HepG2 (cell line): ENCODE data around the gene LOXL4. TPM values are rescaled to one million over a fixed set of nuclear protein-coding genes. Genes with fewer than 3 reads are reported as not detected.

Experiments
- FOXA1 ChIP-seq, 2 experiments: fragments of 450-650 bp in 1 of 2; sonication (generic) in 1 of 2; formaldehyde crosslinking in 1 of 2; IDR thresholded peaks; 2 replicates each; pipeline versions ENCODE4 v1.4.0 to v1.6.1; 2016 to 2020; ENCODE audit warnings: missing genetic modification reagents in 1 of 2
- NFKBIZ ChIP-seq: IDR thresholded peaks from 2 replicates; pipeline ENCODE4 v1.6.1; 2018; ENCODE audit warnings: missing genetic modification reagents, missing compliant biosample characterization
- PHF21A ChIP-seq: sonication (generic); formaldehyde crosslinking; IDR thresholded peaks from 2 replicates; pipeline ENCODE4 v1.5.0; 2020; ENCODE audit warnings: mild to moderate bottlenecking, missing genetic modification reagents
- RFXANK ChIP-seq: IDR thresholded peaks from 2 replicates; pipeline ENCODE4 v1.6.1; 2016
- SALL1 ChIP-seq: sonication (generic); formaldehyde crosslinking; IDR thresholded peaks from 2 replicates; pipeline ENCODE4 v1.8.0; 2022; ENCODE audit warnings: mild to moderate bottlenecking, missing genetic modification reagents
- XRCC5 ChIP-seq: fragments of 200-400 bp; formaldehyde crosslinking; optimal IDR thresholded peaks from 2 replicates; pipeline ENCODE3; 2017; ENCODE audit warnings: mild to moderate bottlenecking, low read length
- ZNF224 ChIP-seq: sonication (generic); formaldehyde crosslinking; IDR thresholded peaks from 2 replicates; pipeline ENCODE4 v1.5.0; 2020; ENCODE audit warnings: mild to moderate bottlenecking, missing genetic modification reagents
- polyA plus RNA-seq, 8 experiments: library from polyadenylated mRNA; depleted of rRNA in 3 of 8; stranded (reverse) in 7 of 8; unstranded in 1 of 8; fragments of >200 nt; fragmentation: Illumina TruSeq in 4 of 8; extraction: Trizol in 4 of 8; gene quantifications; 2 replicates each; pipeline versions ENCODE4 v1.2.1 to v1.2.3, GENCODE V29; 2011 to 2016; ENCODE audit warnings: low read depth in 4 of 8, missing spikeins in 1 of 8, mixed read lengths in 1 of 8; ENCODE audit not compliant: insufficient read depth in 1 of 8
- total RNA-seq, 5 experiments: library from RNA; depleted of rRNA; stranded (reverse); fragments of >200 nt; fragmentation: Illumina TruSeq; extraction: Trizol; gene quantifications; 2 replicates each; pipeline ENCODE4 v1.2.3, GENCODE V29; 2016; ENCODE audit warnings: low read depth in 1 of 5
- TF ChIP-seq, protein P1 (sequence below): sonication (generic); formaldehyde crosslinking; IDR thresholded peaks from 2 replicates; pipeline ENCODE4 v1.8.0; 2022; ENCODE audit warnings: mild to moderate bottlenecking, missing genetic modification reagents
- TF ChIP-seq, protein P2 (sequence below): sonication (generic); formaldehyde crosslinking; IDR thresholded peaks from 2 replicates; pipeline ENCODE4 v1.4.0; 2020; ENCODE audit warnings: missing genetic modification reagents, borderline replicate concordance
- TF ChIP-seq, protein P3 (sequence below): sonication (generic); formaldehyde crosslinking; IDR thresholded peaks from 2 replicates; pipeline ENCODE4 v1.5.0; 2020; ENCODE audit warnings: mild to moderate bottlenecking, missing genetic modification reagents, borderline replicate concordance

The LOXL4 gene
- total and polyA plus RNA-seq, 2 of the 13 experiments (the other 11 are each of a cell fraction or from before 2014, with no cell fraction given), result 8.8 to 21.1 TPM

DNA sequence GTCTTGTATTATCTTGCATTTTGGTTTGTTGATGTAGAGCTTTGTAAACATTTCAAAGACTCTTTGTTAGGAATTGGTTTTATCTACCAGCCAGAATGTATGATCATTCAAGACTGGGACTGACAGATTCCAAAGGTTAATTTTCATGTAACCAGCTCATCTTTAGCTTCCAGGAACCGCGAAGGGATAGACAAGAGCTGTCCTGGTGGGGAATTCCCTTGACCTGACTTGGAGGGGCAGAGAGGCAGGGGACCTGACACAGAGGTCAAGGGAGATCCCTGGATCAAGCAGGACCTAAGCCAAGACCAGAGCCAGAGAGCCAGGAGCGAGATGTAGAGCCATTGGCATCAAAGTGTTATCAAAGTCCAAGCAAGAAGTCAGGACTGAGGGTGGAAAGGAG is 6.6 kb upstream of the LOXL4 start (continued):
- TF ChIP-seq FOXA1 (IDR thresholded peaks at IDR 0.05) (no peak), FOXA1 (CRISPR knock-in tag; IDR thresholded peaks at IDR 0.05) (0 out of 2 replicates have a peak, but pooled peaks have one; percentile 14), XRCC5 (no peak), PHF21A (CRISPR knock-in tag) (no peak), SALL1 (CRISPR knock-in tag) (0 out of 2 replicates have a peak, but pooled peaks have one; percentile 16), ZNF224 (CRISPR knock-in tag) (no peak), NFKBIZ (peak; percentile 73; the same call in 1 of the 2 replicates), RFXANK (CRISPR knock-in tag) (no peak)
- TF ChIP-seq, protein P1, sequence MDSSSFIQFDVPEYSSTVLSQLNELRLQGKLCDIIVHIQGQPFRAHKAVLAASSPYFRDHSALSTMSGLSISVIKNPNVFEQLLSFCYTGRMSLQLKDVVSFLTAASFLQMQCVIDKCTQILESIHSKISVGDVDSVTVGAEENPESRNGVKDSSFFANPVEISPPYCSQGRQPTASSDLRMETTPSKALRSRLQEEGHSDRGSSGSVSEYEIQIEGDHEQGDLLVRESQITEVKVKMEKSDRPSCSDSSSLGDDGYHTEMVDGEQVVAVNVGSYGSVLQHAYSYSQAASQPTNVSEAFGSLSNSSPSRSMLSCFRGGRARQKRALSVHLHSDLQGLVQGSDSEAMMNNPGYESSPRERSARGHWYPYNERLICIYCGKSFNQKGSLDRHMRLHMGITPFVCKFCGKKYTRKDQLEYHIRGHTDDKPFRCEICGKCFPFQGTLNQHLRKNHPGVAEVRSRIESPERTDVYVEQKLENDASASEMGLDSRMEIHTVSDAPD (CRISPR knock-in tag), result peak; percentile 68; the same call in 1 of the 2 replicates
- TF ChIP-seq, protein P2, sequence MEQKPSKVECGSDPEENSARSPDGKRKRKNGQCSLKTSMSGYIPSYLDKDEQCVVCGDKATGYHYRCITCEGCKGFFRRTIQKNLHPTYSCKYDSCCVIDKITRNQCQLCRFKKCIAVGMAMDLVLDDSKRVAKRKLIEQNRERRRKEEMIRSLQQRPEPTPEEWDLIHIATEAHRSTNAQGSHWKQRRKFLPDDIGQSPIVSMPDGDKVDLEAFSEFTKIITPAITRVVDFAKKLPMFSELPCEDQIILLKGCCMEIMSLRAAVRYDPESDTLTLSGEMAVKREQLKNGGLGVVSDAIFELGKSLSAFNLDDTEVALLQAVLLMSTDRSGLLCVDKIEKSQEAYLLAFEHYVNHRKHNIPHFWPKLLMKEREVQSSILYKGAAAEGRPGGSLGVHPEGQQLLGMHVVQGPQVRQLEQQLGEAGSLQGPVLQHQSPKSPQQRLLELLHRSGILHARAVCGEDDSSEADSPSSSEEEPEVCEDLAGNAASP (CRISPR knock-in tag), result peak; percentile 61; the same call in 1 of the 2 replicates
- TF ChIP-seq, protein P3, sequence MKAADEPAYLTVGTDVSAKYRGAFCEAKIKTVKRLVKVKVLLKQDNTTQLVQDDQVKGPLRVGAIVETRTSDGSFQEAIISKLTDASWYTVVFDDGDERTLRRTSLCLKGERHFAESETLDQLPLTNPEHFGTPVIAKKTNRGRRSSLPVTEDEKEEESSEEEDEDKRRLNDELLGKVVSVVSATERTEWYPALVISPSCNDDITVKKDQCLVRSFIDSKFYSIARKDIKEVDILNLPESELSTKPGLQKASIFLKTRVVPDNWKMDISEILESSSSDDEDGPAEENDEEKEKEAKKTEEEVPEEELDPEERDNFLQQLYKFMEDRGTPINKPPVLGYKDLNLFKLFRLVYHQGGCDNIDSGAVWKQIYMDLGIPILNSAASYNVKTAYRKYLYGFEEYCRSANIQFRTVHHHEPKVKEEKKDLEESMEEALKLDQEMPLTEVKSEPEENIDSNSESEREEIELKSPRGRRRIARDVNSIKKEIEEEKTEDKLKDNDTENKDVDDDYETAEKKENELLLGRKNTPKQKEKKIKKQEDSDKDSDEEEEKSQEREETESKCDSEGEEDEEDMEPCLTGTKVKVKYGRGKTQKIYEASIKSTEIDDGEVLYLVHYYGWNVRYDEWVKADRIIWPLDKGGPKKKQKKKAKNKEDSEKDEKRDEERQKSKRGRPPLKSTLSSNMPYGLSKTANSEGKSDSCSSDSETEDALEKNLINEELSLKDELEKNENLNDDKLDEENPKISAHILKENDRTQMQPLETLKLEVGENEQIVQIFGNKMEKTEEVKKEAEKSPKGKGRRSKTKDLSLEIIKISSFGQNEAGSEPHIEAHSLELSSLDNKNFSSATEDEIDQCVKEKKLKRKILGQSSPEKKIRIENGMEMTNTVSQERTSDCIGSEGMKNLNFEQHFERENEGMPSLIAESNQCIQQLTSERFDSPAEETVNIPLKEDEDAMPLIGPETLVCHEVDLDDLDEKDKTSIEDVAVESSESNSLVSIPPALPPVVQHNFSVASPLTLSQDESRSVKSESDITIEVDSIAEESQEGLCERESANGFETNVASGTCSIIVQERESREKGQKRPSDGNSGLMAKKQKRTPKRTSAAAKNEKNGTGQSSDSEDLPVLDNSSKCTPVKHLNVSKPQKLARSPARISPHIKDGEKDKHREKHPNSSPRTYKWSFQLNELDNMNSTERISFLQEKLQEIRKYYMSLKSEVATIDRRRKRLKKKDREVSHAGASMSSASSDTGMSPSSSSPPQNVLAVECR (CRISPR knock-in tag), result no peak
- TF ChIP-seq, all 625 proteins: peak for 14
